ENCODE data around the gene IL4.

Gene IL4

DNA sequence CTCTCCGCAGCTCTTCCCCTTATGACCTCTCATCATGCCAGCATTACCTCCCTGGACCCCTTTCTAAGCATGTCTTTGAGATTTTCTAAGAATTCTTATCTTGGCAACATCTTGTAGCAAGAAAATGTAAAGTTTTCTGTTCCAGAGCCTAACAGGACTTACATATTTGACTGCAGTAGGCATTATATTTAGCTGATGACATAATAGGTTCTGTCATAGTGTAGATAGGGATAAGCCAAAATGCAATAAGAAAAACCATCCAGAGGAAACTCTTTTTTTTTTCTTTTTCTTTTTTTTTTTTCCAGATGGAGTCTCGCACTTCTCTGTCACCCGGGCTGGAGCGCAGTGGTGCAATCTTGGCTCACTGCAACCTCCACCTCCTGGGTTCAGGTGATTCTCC is 36.5 kb upstream of the IL4 start:
- no peak for DNase-seq
- Mint-ChIP-seq H3K27me3 (ENCODE audit: low read depth, poor library complexity) (no peaks in the 10 kb centered on the region), H3K9me3 (no peaks in the 10 kb centered on the region), H3K36me3 (ENCODE audit: low read depth) (peaks cover 35% of the 10 kb centered on the region), H3K4me1 (no peaks in the 10 kb centered on the region), H3K27ac (no peak overlapping the region), H3K4me3 (no peak overlapping the region)
- TF ChIP-seq CTCF (IDR thresholded peaks at IDR 0.05): no peak

DNA sequence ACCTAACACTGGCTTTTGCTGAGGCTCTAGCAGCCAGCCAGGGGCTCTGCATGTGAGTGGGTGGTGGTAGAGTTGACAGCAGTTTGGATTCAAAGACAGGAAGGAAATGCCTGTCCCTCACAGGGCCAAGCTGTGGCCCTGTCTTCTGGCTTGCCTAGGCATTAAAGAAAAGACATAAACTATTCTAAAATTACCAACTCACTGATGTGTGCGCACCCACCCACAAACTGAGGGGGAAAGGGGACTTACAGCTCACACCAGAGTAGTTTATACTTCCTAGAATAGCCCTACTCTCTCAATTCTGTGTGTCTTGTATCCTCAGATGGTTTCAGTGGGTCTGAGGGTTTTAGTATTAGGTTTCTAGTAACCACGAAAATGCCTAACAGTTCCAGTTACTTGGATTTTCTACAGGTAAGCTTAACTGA is 34.1 kb upstream of the IL4 start:
- Mint-ChIP-seq H3K27ac (no peak overlapping the region), H3K4me1 (no peaks in the 10 kb centered on the region), H3K9me3 (no peaks in the 10 kb centered on the region), H3K36me3 (ENCODE audit: low read depth) (peaks cover 34% of the 10 kb centered on the region), H3K27me3 (ENCODE audit: low read depth, poor library complexity) (no peaks in the 10 kb centered on the region), H3K4me3 (no peak overlapping the region)
- no peak for TF ChIP-seq CTCF (IDR thresholded peaks at IDR 0.05)
- no peak for DNase-seq

DNA sequence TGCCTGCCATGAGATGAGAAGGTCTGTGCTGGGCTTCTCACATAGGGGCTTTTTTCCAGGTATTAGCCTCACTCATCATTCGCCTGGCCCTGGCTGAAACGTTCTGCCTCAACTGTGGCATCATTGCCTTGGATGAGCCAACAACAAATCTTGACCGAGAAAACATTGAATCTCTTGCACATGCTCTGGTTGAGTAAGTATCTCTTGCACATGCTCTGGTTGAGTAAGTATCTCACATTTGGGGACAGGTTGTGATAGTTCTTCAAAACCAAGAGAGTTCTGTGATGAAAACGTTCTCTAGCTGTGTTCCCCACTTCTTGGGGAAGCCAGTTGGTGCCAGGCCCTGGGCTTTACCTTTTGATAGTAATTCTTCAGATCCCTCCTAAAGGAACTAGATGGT is 33.2 kb upstream of the IL4 start:
- H3K36me3 Mint-ChIP-seq (ENCODE audit: low read depth): peaks cover 32% of the 10 kb centered on the region
- H3K4me1 Mint-ChIP-seq: no peaks in the 10 kb centered on the region
- no peak overlapping the region for H3K27ac Mint-ChIP-seq
- H3K27me3 Mint-ChIP-seq (ENCODE audit: low read depth, poor library complexity): no peaks in the 10 kb centered on the region
- no peak for TF ChIP-seq CTCF (IDR thresholded peaks at IDR 0.05)
- H3K4me3 Mint-ChIP-seq: no peak overlapping the region
- no peaks in the 10 kb centered on the region for H3K9me3 Mint-ChIP-seq
- DNase-seq: no peak

DNA sequence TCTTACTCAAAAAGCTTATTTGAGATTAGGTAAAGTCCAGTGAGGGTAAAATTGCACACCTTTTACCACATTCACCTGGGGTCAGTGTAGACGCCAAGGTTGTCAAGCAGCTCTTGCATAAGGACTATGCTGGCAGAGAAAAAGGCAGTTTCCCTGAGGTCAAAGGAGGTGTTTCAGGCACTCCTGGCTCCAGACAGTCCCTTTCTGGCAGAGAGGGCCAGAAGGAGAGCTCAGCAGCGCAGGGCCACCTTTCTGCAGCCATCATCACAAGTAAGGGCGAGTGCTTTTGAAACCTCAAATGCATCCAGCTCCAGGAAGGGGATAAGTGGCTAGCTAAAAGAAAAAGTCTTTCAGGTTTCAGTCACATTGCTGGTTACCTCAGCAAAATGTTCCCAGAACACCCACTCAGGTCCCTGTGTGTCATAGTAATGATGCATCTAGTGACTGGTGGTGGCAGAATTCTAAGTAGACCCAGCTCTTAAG is 32.5 kb upstream of the IL4 start:
- Mint-ChIP-seq H3K4me1 (no peaks in the 10 kb centered on the region), H3K36me3 (ENCODE audit: low read depth) (peaks cover 32% of the 10 kb centered on the region), H3K27ac (no peak overlapping the region), H3K4me3 (no peak overlapping the region), H3K27me3 (ENCODE audit: low read depth, poor library complexity) (no peaks in the 10 kb centered on the region), H3K9me3 (no peaks in the 10 kb centered on the region)
- no peak for TF ChIP-seq CTCF (IDR thresholded peaks at IDR 0.05)
- DNase-seq: no peak

DNA sequence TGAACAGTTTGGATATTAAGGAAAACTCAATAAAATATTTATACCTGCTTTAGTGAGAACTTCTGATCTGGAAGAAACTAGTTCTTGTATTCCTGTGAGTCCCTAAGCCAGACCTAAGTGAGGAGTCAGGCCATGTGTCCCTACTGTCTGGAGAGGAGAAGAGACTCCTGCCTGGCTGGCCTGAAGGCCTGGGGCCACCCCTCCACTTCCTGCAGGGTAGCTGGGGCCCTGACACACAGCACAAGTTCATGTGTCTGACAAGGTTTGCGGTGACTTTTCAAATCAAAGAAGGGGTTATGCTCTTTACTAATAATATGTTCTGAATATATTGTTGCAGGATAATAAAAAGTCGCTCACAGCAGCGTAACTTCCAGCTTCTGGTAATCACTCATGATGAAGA is 31.9 kb upstream of the IL4 start:
- Mint-ChIP-seq H3K27me3 (ENCODE audit: low read depth, poor library complexity) (no peaks in the 10 kb centered on the region), H3K4me3 (no peak overlapping the region)

More for the DNA sequence above, 31.9 kb upstream of the IL4 start:
- DNase-seq: no peak
- H3K27ac Mint-ChIP-seq: no peak overlapping the region
- no peaks in the 10 kb centered on the region for H3K9me3 Mint-ChIP-seq
- no peak for TF ChIP-seq CTCF (IDR thresholded peaks at IDR 0.05)
- peaks cover 32% of the 10 kb centered on the region for H3K36me3 Mint-ChIP-seq (ENCODE audit: low read depth)
- H3K4me1 Mint-ChIP-seq: no peaks in the 10 kb centered on the region

Measured in nephron progenitor cell (in vitro differentiated cells).